T-helper 1 cell treated with Interleukin-12 subunit alpha and Interleukin-12 subunit beta and Interleukin-4 antibody, amounts not matched to agents 30 ng/mL and 1 ng/mL, for 36 hours (primary cell): ENCODE results near the gene PAOX. TPM values are rescaled to one million over a fixed set of nuclear protein-coding genes. Genes with fewer than 3 reads are reported as not detected.
"Not testable (repeated sequence)": the region's sequence is repeated elsewhere in the genome, so short reads cannot be mapped to it uniquely, and the experiment has no call there.

Experiments
- intact Hi-C: fragments of 100-400 bp; cut with micrococcal nuclease; formaldehyde crosslinking; loops from one replicate; pipeline ENCODE4 v1.15.1; 2024
- total RNA-seq: library from RNA; stranded (reverse); gene quantifications from 2 replicates; pipeline ENCODE4 v1.2.3, GENCODE V29; 2022

Gene PAOX
- total RNA-seq, 1 donor from 2014 or later, result 4.5 TPM

DNA sequence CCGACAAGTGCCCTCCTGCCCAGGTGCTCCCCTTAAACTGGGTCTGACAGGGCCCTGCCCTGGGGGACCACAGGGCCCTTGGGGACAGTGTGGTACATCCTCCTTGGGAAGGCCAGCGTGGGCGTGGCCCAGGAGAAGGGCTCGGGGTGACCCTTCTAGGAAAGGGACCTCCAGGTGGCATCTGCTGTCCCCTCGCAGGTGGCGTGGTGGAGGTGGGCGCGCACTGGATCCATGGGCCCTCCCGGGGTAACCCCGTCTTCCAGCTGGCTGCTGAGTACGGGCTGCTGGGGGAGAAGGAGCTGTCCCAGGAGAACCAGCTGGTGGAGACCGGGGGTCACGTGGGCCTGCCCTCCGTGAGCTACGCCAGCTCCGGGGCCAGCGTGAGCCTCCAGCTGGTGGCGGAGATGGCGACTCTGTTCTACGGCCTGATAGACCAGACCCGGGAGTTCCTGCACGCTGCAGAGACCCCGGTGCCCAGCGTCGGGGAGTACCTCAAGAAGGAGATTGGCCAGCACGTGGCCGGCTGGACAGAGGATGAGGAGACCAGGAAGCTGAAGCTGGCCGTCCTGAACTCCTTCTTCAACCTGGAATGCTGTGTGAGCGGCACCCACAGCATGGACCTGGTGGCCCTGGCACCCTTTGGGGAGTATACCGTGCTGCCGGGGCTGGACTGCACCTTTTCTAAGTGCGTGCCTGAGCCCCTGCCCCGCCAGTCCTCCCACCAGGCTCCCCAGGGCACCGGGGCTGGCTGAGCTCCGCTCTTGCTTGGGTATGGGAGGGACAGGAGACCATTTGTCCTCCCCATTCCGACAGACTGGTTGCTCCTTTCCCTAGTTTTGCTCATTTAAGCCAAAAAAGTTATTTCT lies 972 bp downstream of the PAOX start:
- intact Hi-C loops, result loop anchor here (1.0 to 10.0 kb wide), 6 partner anchors 10 to 1071 kb away; partner anchors contain the start of genes INPP5A, LRRC27 and MTG1

DNA sequence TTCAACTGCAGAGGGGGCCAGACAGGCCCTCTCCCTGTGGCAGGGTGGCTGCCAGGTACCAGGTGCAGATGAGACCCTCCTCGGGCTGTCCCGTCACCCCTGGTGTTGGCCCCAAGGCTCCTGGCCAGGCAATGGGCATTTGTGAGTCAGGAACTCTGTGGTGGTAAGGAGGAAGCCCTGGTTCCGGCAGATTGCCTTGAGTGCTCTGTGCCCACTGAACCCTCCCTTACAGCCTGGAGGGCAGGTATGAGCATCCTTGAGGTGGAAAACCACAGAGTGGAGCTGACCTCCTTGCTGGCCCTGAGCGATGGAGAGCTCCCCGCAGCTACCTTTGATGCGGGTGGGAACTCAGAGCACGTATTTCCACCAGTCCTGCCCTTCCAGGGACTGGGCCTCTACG lies 2.0 kb downstream of the PAOX start:
- intact Hi-C loops, result no loop called here

DNA sequence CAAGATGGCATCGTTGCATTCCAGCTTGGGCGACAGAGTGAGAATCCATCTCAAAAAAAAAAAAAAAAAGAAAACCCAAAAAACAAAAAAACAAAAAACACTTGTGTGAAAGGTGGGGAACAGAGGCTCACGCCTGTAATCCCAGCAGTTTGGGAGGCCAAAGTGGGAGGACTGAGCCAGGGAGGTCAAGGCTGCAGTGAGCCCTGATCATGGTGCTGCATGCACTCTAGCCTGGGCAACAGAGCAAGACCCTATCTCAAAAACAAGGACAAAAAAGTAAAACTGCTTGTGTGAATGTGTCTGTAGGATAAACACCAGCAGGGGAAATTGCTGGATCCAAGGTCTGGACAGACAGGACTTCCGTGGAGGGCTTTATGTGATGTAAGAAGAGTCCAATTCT lies 4.5 kb downstream of the PAOX start:
- intact Hi-C loops, result no loop called here

DNA sequence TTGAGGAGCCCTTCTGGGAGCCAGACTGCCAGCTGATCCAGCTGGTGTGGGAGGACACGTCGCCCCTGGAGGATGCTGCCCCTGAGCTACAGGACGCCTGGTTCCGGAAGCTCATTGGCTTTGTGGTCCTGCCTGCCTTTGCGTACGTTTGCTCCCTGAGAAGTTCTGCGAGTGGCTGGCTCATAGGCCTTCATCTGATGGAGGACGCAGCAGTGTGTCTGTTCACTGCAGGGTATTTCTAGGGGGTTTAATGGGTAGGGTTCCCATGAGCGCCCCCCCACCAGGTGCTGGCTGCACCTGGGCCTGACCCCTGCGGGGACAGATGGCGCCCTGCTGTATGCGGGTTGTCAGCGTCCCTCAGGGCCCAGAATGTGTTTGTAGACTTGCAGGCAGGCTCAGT lies 5.0 kb downstream of the PAOX start:
- intact Hi-C loops, result no loop called here

DNA sequence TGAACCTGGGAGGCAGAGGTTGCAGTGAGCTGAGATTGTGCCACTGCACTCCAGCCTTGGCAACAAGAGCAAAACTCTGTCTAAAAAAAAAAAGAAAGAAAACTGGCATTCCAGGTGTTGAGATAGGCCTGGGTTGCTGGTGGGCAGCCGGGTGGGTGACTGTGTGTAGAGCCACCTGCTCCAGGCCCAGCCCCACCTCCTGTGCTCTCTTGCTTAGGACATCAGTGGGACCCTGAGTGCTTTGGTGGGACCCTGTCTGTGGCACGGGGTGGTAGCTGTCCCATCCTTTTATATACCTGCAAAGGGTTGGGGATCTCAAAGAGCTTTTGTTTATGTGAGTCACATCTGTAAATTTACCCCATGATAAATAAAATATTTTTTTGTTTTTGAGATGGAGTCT lies 6.2 kb downstream of the PAOX start:
- intact Hi-C loops, result no loop called here

DNA sequence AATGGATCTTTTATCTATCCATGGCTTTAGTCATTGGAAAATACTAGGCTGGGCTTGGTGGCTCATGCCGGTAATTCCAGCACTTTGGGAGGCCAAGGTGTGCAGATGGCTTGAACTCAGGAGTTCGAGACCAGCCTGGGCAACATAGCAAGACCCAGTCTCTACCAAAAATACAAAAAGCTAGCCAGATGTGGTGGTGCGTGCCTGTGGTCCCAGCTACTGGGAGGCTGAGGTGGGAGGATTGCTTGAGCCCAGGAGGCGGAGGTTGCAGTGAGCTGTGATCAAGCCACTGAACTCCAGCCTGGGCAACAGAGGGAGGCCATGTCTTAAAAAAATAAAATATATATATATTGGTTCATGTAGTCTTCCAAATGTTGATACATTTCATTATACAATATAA lies 7.9 kb downstream of the PAOX start:
- intact Hi-C loops, result not testable (repeated sequence)

DNA sequence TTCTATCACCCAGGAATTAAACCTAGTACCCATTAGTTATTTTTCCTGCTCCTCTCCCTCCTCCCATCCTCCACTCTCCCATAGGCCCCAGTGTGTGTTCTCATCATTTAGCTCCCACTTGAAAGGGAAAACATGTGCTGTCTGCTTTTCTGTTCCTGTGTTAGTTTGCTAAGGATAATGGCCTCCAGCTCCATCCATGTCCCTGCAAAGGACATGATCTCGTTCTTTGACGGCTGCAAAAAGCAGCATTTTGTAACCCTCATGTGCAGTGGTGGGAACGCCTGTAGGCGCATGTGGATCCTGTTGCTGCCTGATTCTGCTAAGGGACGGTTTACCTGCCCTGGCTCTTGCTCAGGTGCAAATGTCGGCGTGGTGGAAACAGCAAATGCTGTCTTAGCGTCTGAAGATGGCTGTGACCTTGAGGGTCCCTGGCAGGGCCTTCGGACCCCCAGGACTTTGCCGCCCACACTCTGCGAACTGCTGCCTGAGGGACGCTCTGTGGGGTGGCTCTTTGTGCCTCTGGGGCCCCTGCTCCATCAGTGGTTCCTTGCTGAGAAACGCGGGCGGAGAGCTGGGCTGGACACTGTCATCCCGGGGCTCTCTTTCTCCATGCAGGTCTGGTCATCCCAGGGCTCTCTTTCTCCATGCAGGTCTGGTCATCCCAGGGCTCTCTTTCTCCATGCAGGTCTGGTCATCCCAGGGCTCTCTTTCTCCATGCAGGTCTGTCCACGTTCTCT lies 9.3 kb downstream of the PAOX start:
- intact Hi-C loops, result no loop called here

DNA sequence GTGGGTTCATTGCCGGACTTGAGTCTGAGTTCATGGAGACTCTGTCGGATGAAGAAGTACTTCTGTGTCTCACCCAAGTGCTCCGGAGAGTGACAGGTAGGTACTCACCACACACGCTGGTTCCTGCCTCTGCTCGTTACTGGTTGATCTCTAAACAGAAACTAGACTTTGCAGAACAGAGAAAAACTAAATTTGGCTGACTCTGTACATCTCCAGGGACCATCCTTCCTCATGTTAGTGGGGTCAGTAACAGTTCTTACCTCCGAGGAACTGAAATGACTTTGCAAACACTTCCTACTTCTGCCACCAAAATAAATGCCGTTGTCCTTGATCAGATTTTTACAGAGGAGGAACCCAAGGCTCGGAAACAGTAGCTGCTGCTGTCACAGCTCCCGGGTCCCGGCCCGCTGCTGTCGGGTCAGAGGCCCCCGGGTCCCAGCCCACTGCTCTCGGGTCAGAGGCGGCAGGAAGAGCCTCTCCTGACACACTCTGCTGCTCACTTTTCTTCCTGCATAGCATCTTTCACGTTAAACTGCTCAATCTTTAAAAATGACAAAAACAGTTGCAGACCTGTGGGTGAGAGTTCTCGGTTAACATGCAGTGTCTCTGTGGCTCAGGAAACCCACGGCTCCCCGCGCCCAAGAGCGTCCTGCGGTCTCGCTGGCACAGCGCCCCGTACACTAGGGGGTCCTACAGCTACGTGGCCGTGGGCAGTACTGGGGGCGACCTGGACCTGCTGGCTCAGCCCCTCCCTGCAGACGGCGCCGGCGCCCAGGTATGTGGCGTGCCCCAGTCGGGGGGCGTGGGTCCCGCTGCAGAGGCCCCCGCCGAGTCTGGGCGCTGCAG lies 10.1 kb downstream of the PAOX start:
- intact Hi-C loops, result no loop called here

DNA sequence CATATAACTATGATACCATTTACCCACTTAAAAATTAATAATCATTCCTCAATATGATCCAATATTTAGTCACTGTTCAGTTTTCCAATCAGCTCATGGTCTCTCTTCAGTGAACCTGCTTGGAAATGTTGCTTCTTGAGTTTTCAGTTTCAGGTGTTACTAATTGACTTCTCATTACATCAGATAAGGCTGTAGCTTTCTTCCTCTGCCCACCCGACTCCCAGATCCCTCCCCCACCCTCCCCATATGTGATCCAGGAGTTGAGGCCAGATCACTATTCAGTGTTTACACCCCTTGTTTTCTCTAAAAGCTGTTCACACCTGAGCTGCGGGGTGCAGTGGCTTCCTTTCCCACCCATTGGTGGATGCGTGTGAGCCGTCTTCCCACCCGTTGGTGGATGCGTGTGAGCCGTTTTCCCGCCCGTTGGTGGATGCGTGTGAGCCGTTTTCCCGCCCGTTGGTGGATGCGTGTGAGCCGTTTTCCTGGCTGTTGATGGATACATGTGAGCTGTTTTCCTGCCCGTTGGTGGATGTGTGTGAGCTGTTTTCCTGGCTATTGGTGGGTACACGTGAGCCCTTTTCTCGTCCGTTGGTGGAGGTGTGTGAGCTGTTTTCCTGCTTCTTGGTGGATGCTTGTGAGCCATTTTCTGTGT lies 11.7 kb downstream of the PAOX start:
- intact Hi-C loops, result loop anchor here (1.0 to 5.0 kb wide), 6 partner anchors 11 to 1058 kb away; partner anchors contain the start of genes ECHS1, FUOM, LRRC27 and PAOX

DNA sequence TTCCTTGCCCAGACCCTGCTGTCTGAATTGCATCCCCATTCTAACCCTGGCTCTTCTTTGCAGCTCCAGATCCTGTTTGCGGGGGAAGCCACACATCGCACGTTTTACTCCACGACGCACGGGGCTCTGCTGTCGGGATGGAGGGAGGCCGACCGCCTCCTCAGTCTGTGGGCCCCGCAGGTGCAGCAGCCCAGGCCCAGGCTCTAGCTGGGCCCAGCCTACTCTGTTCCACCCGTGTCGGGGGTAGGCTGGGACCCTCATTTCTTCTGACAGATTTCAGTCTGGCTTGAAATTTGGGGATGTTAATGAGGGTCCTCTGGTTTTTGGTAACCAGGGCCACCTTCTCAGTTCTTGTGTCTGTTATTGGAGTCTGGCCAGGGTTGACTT lies 12.2 kb downstream of the PAOX start:
- intact Hi-C loops, result loop anchor here (5.0 kb wide), 1 partner anchor 1059 kb away; the partner anchor contains the start of gene LRRC27

DNA sequence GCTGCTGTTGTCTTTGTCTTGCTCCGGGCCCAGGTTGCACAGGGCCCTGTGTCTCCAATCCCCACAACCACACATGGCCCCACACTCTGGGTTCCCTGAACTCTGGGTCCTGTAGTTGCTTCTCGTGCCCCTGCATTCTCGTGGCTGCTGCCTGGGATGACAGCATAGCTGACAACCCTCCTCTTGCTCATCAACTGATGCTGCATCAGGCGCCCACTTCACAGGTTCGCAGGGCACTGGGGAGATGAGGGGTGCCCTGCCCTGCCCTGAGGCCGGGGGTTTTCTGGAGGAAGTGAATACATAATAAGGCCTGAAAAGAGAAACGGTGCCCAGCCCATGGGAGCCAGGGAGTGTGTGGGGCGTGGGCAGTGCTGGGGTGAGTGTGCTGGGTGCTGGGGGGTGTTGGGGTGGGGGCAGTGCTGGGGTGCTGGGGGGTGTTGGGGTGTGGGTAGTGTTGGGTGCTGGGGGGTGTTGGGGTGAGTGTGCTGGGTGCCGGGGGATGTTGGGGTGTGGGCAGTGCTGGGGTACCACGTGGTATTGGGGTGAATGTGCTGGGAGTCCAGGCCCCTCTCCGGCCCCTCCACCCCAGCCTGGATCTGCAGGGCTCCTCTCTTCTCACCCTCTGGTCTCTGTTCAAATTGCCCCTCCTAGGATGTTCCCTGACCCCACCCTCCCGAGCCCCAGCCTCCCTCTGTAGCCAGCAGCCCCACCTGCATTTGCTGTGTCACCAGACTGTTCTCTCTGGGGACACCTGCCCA lies 12.9 kb downstream of the PAOX start:
- intact Hi-C loops, result loop anchor here (5.0 kb wide), 1 partner anchor 1060 kb away; the partner anchor contains the start of gene LRRC27

DNA sequence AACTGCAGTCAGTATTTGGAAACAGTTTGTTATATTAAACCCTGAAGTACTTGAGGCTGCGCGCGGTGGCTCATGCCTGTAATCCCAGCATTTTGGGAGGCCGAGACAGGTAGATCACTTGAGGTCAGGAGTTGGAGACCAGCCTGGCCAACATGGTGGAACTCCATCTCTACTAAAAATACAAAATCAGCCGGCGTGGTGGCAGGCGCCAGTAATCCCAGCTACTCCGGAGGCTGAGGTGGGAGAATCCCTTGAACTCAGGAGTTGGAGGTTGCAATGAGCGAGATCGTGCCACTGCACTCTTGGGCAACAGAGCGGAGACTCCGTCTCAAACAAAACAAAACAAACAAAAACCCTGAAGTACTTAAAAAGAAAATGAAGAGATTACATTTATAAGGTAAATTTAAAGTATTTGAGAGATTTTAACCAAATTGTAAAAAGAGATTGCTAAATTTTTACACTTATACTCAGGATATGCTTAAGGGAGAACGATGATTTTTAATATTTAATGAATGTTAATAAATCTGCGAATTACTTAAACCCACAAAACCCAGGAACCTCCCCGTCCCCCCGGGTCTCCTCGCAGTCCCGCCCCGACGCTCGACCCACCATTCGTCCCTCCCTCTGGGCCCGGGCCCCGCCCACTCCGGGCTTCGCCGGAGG lies 14.5 kb downstream of the PAOX start:
- intact Hi-C loops, result loop anchor here (1.0 to 5.0 kb wide), 6 partner anchors 14 to 1061 kb away; partner anchors contain the start of genes ECHS1, FUOM, LRRC27 and PAOX

DNA sequence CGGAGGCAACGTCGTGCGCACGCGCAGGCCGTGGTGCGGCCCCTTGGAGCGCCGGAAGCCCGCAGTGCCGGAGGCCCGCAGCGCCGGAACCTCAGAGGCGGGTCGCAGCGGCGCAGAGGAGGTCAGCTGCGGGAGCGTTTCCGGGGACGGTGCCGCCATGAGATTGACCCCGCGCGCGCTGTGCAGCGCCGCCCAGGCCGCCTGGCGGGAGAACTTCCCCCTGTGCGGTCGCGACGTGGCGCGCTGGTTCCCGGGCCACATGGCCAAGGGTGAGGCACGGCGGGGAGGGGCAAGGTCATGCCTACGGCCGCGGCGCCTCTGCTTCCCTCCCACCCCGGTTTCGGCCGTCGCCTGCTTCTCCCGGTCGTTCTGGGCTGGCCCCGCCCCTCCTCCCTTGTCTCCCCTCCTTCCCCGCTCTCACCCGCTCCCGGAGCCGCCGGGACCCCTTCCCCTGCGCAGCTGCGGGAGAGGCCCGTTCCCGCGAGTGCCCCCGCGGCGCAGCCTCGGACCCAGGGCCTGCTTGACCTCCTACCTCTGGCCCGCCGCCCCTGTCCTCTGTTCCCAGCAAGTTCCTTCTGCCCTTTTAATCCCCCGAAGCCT lies 15.1 kb downstream of the PAOX start, which contains the start of gene MTG1:
Gene MTG1 (plus strand): TSS at position 94 of the 600 bp plus-strand sequence. CDS start 64 bp downstream, at position 158.
- intact Hi-C loops, result loop anchor here (1.0 to 5.0 kb wide), 6 partner anchors 15 to 1062 kb away; partner anchors contain the start of genes ECHS1, FUOM, LRRC27 and PAOX

DNA sequence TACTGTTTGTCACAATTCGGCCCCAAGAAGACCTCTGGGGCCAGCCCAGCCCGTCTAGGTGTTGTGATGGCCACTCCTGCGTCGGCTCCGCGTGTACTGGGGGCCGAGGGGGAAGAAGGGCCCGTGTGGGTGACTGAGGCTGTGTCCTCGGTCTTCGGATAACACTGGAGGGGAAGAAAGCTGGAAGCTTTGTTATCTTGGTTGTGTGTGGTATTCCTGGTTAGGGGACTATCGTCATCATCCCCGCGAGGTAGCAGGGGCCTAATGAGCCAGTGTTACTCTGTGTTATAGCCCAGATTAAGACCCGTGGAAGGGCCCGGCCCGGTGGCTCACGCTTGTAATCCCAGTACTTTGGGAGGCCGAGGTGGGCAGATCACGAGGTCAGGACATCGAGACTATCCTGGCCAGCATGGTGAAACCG lies 15.7 kb downstream of the PAOX start:
- intact Hi-C loops, result loop anchor here (1.0 to 5.0 kb wide), 6 partner anchors 16 to 1063 kb away; partner anchors contain the start of genes ECHS1, FUOM, LRRC27 and PAOX

DNA sequence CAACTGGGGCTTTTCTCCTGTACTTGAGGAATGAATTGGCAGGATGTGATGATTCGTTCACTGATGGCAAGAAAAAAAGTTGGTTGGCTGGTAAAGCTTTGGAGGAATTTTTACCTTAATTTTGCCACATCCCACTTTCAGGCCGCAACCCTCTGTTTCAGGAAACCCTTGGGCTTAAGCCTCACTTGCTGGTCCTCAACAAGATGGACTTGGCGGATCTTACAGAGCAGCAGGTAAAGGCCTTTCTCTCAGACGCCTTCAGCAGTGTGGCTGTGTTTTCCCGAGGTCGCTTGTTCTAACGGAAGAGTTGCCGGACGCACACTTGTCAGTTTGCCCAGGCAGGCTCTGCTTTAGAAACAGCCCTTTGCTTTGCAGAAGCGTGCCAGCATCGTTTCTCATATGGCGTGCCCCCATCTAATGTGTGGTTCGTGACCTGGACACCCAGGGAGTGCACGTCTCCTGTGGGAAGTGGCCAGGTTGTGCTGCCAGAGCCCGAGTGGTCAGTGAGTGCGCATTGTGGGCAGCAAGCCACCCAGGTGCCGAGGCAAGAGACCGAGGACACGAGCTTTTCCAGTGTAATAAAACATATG lies 17.1 kb downstream of the PAOX start:
- intact Hi-C loops, result no loop called here

DNA sequence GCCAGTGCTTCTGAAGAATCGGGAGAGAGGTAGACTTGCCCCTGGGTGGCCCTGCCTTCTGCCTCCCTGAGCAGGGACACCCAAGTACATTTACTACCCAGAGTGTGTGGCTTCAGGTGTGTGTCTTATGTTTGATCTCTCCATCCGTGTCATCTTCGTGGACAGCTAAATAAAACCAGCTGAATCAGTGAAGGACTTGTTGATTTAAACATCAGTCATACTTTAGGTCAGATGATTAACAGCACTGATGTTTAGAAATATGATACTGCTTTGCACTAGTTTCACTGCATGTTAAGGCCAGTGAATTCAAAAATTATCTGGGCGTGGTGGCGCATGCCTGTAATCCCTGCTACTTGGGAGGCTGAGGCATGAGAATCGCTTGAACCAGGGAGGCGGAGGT lies 18.9 kb downstream of the PAOX start:
- intact Hi-C loops, result no loop called here

DNA sequence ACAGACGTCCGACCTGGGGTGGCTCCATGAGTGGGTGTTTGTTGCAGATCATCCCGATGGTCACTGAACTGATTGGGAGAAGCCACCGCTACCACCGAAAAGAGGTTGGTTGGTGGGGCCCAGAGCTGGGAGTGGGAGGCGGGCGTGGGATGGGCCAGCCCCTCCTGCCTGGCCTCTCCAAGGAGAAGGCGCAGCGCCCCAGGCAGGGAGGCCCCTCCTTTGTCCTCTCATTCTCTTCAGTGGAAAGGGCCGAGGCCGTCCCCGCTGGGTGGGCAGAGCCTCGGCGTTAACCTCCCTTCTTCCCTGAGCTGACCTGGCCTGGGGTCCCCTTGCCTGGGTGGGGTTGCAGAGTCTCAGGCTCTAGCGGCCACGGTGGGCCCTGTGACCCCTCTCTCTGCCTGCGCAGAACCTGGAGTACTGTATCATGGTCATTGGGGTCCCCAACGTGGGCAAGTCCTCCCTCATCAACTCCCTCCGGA lies 20.1 kb downstream of the PAOX start:
- intact Hi-C loops, result no loop called here
